HCT116 (cell line): ENCODE measurements around the gene TEDC1. TPM values are rescaled to one million over a fixed set of nuclear protein-coding genes. Genes with fewer than 3 reads are reported as not detected.

Experiments
- ATAC-seq: fragments of 200-7000 bp; cut with Tn5 transposase; 2 replicates; pipeline ENCODE4 v1.9.1; 2020; ENCODE audit warnings: mild to moderate bottlenecking, moderate library complexity
- BruUV-seq: library from RNA; stranded (reverse); fragments of 400-500 nt; replicated peaks from 2 replicates; lab custom pipeline; 2021; lab: Mats Ljungman, UMichigan
- CTCF ChIA-PET: fragments of 300-600 bp; sonication (Branson Sonifier 250); formaldehyde crosslinking; loops from one replicate; lab custom pipeline; 2021; ENCODE audit warnings: antibody characterized with exemption; lab: Charles Lee
- POLR2A ChIA-PET: fragments of 300-600, 350-600 bp; sonication (Branson Sonifier 250); formaldehyde crosslinking; loops from one replicate; lab custom pipeline; 2021; ENCODE audit warnings: antibody characterized with exemption; lab: Charles Lee
- RAD21 ChIA-PET, 2 experiments: fragments of 300-600 bp; sonication (Branson Sonifier 250); formaldehyde crosslinking; loops; one replicate each; lab custom pipeline; 2023; ENCODE audit warnings: low total read pairs in 2 of 2; ENCODE audit not compliant: uncharacterized antibody in 2 of 2, unreplicated experiment in 2 of 2, low non-redundant PET in 1 of 2; lab: Charles Lee
- DNase-seq: peaks from one replicate; pipeline ENCODE4 v3.0.0-alpha.2; 2010; ENCODE audit warnings: low read depth, low spot score
- H2AFZ ChIP-seq: fragments of 200-600 bp; shearing (Covaris generic), sonication (generic); 2 replicates; pipeline ENCODE4 v1.6.1; 2017; ENCODE audit warnings: low read depth, mixed run types, mixed read lengths, antibody characterized with exemption, low read length; ENCODE audit not compliant: poor library complexity, severe bottlenecking
- H3K27ac ChIP-seq: 2 replicates; pipeline ENCODE4 v1.5.1; 2012; ENCODE audit warnings: low read depth, low read length
- H3K27me3 ChIP-seq: fragments of 200-600 bp; sonication (generic); 2 replicates; pipeline ENCODE4 v1.6.1; 2016; ENCODE audit warnings: mixed run types, low read length, mixed read lengths; ENCODE audit not compliant: insufficient read depth
- H3K36me3 ChIP-seq, 2 experiments: fragments of 200-500 bp in 1 of 2; fragments of 200-600 bp in 1 of 2; sonication (Bioruptor generic) in 1 of 2; sonication (generic) in 1 of 2; 2 replicates each; pipeline versions ENCODE4 v1.5.1 to v1.6.1; 2014 to 2016; ENCODE audit warnings: low read length in 2 of 2, inconsistent platforms in 1 of 2, mixed read lengths in 1 of 2, mixed run types in 1 of 2; ENCODE audit not compliant: insufficient read depth in 2 of 2, control insufficient read depth in 1 of 2
- H3K4me1 ChIP-seq, 2 experiments: fragments of 200-600 bp in 1 of 2; sonication (generic) in 1 of 2; 2 replicates each; pipeline versions ENCODE4 v1.5.1 to v1.6.1; 2012 to 2017; ENCODE audit warnings: low read length in 2 of 2, inconsistent platforms in 1 of 2, mild to moderate bottlenecking in 1 of 2, mixed read lengths in 1 of 2, mixed run types in 1 of 2, moderate library complexity in 1 of 2; ENCODE audit not compliant: insufficient read depth in 2 of 2, control insufficient read depth in 1 of 2
- H3K4me2 ChIP-seq: fragments of 200-600 bp; sonication (generic); 2 replicates; pipeline ENCODE4 v1.6.1; 2017; ENCODE audit warnings: mixed run types, low read length, mixed read lengths
- H3K4me3 ChIP-seq, 2 experiments: fragments of 200-600 bp in 1 of 2; sonication (generic) in 1 of 2; replicated peaks in 1 of 2; 2 replicates each; pipeline ENCODE4 v1.5.1; 2011 to 2016; ENCODE audit warnings: low read length in 2 of 2, control low read depth in 1 of 2, low read depth in 1 of 2, mild to moderate bottlenecking in 1 of 2, mixed read lengths in 1 of 2, mixed run types in 1 of 2
- H3K79me2 ChIP-seq: fragments of 200-600 bp; sonication (generic); 2 replicates; pipeline ENCODE4 v1.6.1; 2017; ENCODE audit warnings: mild to moderate bottlenecking, mixed run types, low read length, moderate library complexity, mixed read lengths; ENCODE audit not compliant: insufficient read depth
- H3K9ac ChIP-seq: fragments of 200-600 bp; sonication (generic); 2 replicates; pipeline ENCODE4 v1.6.1; 2016; ENCODE audit warnings: low read length, mixed read lengths
- H3K9me2 ChIP-seq: fragments of 200-600 bp; sonication (generic), shearing (Covaris generic); 2 replicates; pipeline ENCODE4 v1.6.1; 2017; ENCODE audit warnings: mixed run types, mild to moderate bottlenecking, moderate library complexity; ENCODE audit not compliant: insufficient read depth
- H3K9me3 ChIP-seq, 2 experiments: fragments of 200-500 bp in 1 of 2; fragments of 200-600 bp in 1 of 2; sonication (Bioruptor generic) in 1 of 2; sonication (generic) in 1 of 2; 2 replicates each; pipeline ENCODE4 v1.6.1; 2014 to 2017; ENCODE audit warnings: low read length in 2 of 2, mixed read lengths in 2 of 2, inconsistent platforms in 1 of 2, low read depth in 1 of 2, mild to moderate bottlenecking in 1 of 2, mixed run types in 1 of 2, moderate library complexity in 1 of 2; ENCODE audit not compliant: control insufficient read depth in 1 of 2, insufficient read depth in 1 of 2
- H4K20me1 ChIP-seq: fragments of 200-600 bp; sonication (generic), shearing (Covaris generic); 2 replicates; pipeline ENCODE4 v1.6.1; 2017; ENCODE audit warnings: mixed run types, mild to moderate bottlenecking, moderate library complexity; ENCODE audit not compliant: insufficient read depth
- CBX3 ChIP-seq: IDR thresholded peaks from 2 replicates; pipeline ENCODE4 v1.6.1; 2012; ENCODE audit warnings: low read depth
- CEBPB ChIP-seq: IDR thresholded peaks from 2 replicates; pipeline ENCODE4 v1.6.1; 2012; ENCODE audit warnings: low read depth
- EGR1 ChIP-seq: IDR thresholded peaks from 2 replicates; pipeline ENCODE4 v1.6.1; 2012; ENCODE audit warnings: low read depth
- EZH2 ChIP-seq: fragments of 200-600 bp; sonication (generic); IDR thresholded peaks from 2 replicates; pipeline ENCODE4 v1.6.1; 2017; ENCODE audit warnings: antibody characterized with exemption, mixed run types
- FOSL1 ChIP-seq: IDR thresholded peaks from 2 replicates; pipeline ENCODE4 v1.6.1; 2012; ENCODE audit warnings: low read depth
- JUND ChIP-seq: IDR thresholded peaks from 2 replicates; pipeline ENCODE4 v1.6.1; 2012
- POLR2A ChIP-seq: IDR thresholded peaks from 2 replicates; pipeline ENCODE4 v1.7.0; 2011; ENCODE audit warnings: borderline replicate concordance; ENCODE audit not compliant: insufficient read depth, insufficient read length; ENCODE audit errors: extremely low read depth
- POLR2AphosphoS5 ChIP-seq: IDR thresholded peaks from 2 replicates; pipeline ENCODE4 v1.6.1; 2011; ENCODE audit warnings: mild to moderate bottlenecking, low read depth, low read length, moderate library complexity
- RAD21 ChIP-seq: IDR thresholded peaks from 2 replicates; pipeline ENCODE4 v1.6.1; 2012; ENCODE audit warnings: low read depth, mild to moderate bottlenecking
- SIN3A ChIP-seq: IDR thresholded peaks from 2 replicates; pipeline ENCODE4 v1.6.1; 2012; ENCODE audit warnings: low read depth
- SRF ChIP-seq: IDR thresholded peaks from 2 replicates; pipeline ENCODE4 v1.6.1; 2012; ENCODE audit warnings: low read depth
- YY1 ChIP-seq: IDR thresholded peaks from 2 replicates; pipeline ENCODE4 v1.6.1; 2011; ENCODE audit warnings: low read length, low read depth, moderate library complexity, mild to moderate bottlenecking; ENCODE audit not compliant: insufficient replicate concordance; ENCODE audit errors: extremely low read depth
- ZBTB33 ChIP-seq: IDR thresholded peaks from 2 replicates; pipeline ENCODE4 v1.6.1; 2011; ENCODE audit warnings: mild to moderate bottlenecking, low read length, moderate library complexity; ENCODE audit not compliant: insufficient replicate concordance; ENCODE audit errors: extremely low read depth
- intact Hi-C: fragments of 100-400 bp; cut with micrococcal nuclease; formaldehyde crosslinking; loops from 2 replicates; pipeline ENCODE4 v1.10.0; 2022
- total RNA-seq: library from RNA; stranded (reverse); gene quantifications from one replicate; pipeline ENCODE4 v1.2.1, GENCODE V29; 2021; ENCODE audit not compliant: unreplicated experiment

Gene TEDC1
- total RNA-seq, 1 experiment from 2014 or later = 40.4 TPM

GRCh38 chr14:105470350-105471296 is 20.4 kb upstream of the TEDC1 start:
- Histone ChIP-seq H2AFZ (no peak overlapping the region), H3K4me2 (no peak overlapping the region), H3K79me2 (no peaks in the 10 kb centered on the region), H3K36me3 (peaks cover 0 to 10% of the 10 kb centered on the region in 2 experiments; a peak in 2 of 4 replicates), H3K27me3 (no peaks in the 10 kb centered on the region), H3K4me3 (no peak overlapping the region), H3K9me3 (no peaks in the 10 kb centered on the region), H3K9me2 (no peaks in the 10 kb centered on the region), H3K4me1 (peaks cover 18 to 32% of the 10 kb centered on the region in 2 experiments), H3K27ac (no peak overlapping the region), H3K9ac (no peak overlapping the region), H4K20me1 (no peaks in the 10 kb centered on the region)
- no peak for ATAC-seq
- DNase-seq = no peak
- intact Hi-C loops = no loop called here
- TF ChIP-seq SRF = no peak
- no peak for TF ChIP-seq EGR1
- TF ChIP-seq POLR2A = no peak
- TF ChIP-seq CEBPB = no peak
- TF ChIP-seq YY1 = no peak
- TF ChIP-seq CBX3 = no peak
- no peak for TF ChIP-seq POLR2AphosphoS5
- TF ChIP-seq SIN3A = no peak
- no peak for TF ChIP-seq ZBTB33
- TF ChIP-seq EZH2 = no peak
- no peak for TF ChIP-seq JUND
- TF ChIP-seq FOSL1 = no peak
- no peak for TF ChIP-seq RAD21
- no TSS peak for BruUV-seq
- ChIA-PET CTCF (interaction anchor here (4.7 kb wide), 1 partner anchor 11 kb away, joined by 20 read pairs; no protein-coding TSS in a partner anchor), POLR2A (no interaction called here), RAD21 (interaction anchor here in 1 of 2 experiments (0.8 kb wide), 1 partner anchor 487 kb away, joined by 5 read pairs; no protein-coding TSS in a partner anchor)
